Upper lobe of right lung (tissue), 1 donor: ENCODE data around the gene SULT1A1. TPM values are rescaled to one million over a fixed set of nuclear protein-coding genes. Genes with fewer than 3 reads are reported as not detected.
"Not testable (repeated sequence)": the region's sequence is repeated elsewhere in the genome, so short reads cannot be mapped to it uniquely, and the experiment has no call there.

Source experiments
- ATAC-seq: fragments of 200-7000 bp; cut with Tn5 transposase; one replicate; pipeline ENCODE4 v1.9.1; 2020; ENCODE audit warnings: mild to moderate bottlenecking, moderate library complexity
- DNase-seq: peaks from one replicate; pipeline ENCODE4 v3.0.0-alpha.2; 2020
- H3K27ac ChIP-seq: fragments of 200-600 bp; one replicate; pipeline ENCODE4 v1.8.0; 2022
- H3K27me3 ChIP-seq: fragments of 200-600 bp; one replicate; pipeline ENCODE4 v1.8.0; 2022; ENCODE audit warnings: mild to moderate bottlenecking
- H3K36me3 ChIP-seq: fragments of 200-600 bp; one replicate; pipeline ENCODE4 v1.8.0; 2022
- H3K4me1 ChIP-seq: fragments of 200-600 bp; one replicate; pipeline ENCODE4 v1.8.0; 2022
- H3K4me3 ChIP-seq: fragments of 200-600 bp; one replicate; pipeline ENCODE4 v1.8.0; 2022; ENCODE audit warnings: mild to moderate bottlenecking
- H3K9me3 ChIP-seq: fragments of 200-600 bp; one replicate; pipeline ENCODE4 v1.8.0; 2022
- intact Hi-C: fragments of 100-400 bp; cut with DNase I; formaldehyde crosslinking; loops from one replicate; pipeline ENCODE4 v1.11.0; 2022
- total RNA-seq: library from RNA; stranded (reverse); fragmentation: NEBNext Ultra II Directional; extraction: Animal tissue kit (Norgen Biotek cat#: 25700); gene quantifications from one replicate; pipeline ENCODE4 v1.2.1, GENCODE V29; 2021
- TF ChIP-seq, protein P1 (sequence below): fragments of 200-600 bp; IDR thresholded peaks from one replicate; pipeline ENCODE4 v1.8.0; 2022; ENCODE audit warnings: antibody characterized with exemption
- donor health status: DM: no; HTN: yes; CAD: no; lungs with severe emphysema.

Gene SULT1A1
- total RNA-seq, 1 donor from 2014 or later: 55.4 TPM

DNA sequence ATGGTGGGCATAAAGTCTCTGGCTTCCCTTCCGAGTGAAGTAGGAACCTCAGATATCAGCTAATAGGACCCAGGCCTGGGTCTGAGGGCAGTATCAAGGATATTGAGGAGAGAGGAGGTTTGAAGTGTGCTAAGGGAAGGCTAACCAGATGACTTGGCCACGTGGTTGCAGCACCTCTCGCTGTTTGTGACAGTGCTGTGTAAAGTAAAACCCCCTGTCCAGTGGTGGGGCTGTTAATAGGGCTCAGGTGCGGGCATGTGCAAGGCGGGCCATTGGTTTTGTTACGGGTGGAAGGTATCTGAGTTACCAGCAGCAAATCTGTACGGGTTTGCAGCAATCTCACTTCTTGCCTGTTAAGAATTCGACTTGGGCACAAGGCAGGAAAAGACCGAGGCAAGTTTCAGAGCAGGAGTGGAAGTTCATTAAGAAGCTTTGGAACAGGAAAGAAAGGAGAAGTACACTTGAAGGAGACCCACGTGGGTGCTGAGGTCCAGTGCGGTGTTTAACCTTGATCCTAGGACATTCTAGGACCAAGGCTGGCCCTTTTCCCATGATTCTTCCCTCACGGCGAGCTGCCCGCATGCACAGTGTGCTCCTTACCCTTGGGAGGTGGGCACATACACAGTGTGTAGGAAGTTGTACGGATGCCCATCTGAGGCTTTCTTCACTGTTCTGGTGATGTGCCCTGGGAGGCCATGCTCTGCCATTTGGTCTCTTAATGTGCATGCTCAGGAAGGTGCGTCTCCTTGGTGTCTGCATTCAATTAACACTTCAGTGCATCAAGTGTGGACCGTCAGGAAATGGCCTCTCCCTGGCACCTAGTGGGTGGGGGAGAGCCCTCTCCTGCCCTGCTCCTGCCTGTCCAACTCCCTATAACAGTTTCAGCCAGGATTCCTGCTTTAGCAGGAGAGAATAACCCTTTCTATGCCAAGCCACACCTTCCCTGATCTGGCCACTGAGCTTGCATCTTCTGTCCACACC lies 35.8 kb downstream of the SULT1A1 start:
- DNase-seq (no peak), ATAC-seq (peak; percentile 77)
- Histone ChIP-seq H3K27me3 (no peaks in the 10 kb centered on the region), H3K9me3 (no peaks in the 10 kb centered on the region), H3K36me3 (no peaks in the 10 kb centered on the region), H3K4me1 (peaks cover 27% of the 10 kb centered on the region), H3K27ac (no peak overlapping the region), H3K4me3 (no peak overlapping the region)
- TF ChIP-seq, protein P1, sequence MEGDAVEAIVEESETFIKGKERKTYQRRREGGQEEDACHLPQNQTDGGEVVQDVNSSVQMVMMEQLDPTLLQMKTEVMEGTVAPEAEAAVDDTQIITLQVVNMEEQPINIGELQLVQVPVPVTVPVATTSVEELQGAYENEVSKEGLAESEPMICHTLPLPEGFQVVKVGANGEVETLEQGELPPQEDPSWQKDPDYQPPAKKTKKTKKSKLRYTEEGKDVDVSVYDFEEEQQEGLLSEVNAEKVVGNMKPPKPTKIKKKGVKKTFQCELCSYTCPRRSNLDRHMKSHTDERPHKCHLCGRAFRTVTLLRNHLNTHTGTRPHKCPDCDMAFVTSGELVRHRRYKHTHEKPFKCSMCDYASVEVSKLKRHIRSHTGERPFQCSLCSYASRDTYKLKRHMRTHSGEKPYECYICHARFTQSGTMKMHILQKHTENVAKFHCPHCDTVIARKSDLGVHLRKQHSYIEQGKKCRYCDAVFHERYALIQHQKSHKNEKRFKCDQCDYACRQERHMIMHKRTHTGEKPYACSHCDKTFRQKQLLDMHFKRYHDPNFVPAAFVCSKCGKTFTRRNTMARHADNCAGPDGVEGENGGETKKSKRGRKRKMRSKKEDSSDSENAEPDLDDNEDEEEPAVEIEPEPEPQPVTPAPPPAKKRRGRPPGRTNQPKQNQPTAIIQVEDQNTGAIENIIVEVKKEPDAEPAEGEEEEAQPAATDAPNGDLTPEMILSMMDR: no peak
- intact Hi-C loops: no loop called here

DNA sequence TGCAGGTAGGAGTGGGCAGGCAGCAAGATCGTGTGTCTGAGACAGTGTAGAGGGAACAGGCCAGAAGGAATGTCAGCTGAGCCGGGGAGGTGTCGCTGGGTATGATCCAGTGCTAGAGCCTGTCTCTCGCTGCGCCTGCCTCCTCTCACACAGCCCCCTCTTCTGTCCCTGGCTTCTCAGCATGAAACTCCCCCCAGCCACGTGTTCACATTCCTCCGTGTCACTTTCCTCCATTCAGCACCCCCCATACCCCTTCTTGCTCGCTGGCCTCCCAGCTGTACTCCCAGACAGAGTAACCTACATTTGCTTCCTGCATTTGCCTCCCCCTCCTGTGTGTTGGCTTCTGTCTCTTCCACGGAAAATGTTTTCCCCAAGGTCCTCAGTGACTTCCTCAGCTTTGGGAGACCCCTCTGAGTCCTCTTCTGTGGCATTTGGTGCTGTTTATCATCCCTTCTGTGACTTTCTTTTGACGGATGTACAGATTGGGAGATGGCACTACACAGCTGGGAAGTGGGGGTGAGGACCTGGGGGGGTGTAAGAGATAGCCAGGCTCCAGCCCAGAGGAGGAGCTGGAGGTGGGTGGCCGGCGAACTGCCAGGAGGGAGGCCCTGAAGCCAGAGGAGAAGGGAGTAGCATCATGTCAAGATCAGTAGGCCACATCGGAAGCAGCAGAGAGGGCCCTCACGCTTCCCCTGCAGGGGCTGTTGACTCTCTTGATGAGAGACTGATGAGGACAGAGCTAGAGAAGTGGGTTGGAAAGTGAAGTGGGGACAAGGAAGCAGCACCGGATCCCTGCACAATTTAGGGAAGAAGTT lies 36.9 kb downstream of the SULT1A1 start:
- TF ChIP-seq, protein P1: no peak
- intact Hi-C loops: no loop called here
- no peaks in the 10 kb centered on the region for H3K36me3 ChIP-seq
- no peak overlapping the region for H3K4me3 ChIP-seq
- no peaks in the 10 kb centered on the region for H3K9me3 ChIP-seq
- DNase-seq (no peak), ATAC-seq (peak; percentile 60)
- peak overlapping the region; percentile 8 for H3K27ac ChIP-seq
- peaks cover 27% of the 10 kb centered on the region for H3K4me1 ChIP-seq
- H3K27me3 ChIP-seq: no peaks in the 10 kb centered on the region

DNA sequence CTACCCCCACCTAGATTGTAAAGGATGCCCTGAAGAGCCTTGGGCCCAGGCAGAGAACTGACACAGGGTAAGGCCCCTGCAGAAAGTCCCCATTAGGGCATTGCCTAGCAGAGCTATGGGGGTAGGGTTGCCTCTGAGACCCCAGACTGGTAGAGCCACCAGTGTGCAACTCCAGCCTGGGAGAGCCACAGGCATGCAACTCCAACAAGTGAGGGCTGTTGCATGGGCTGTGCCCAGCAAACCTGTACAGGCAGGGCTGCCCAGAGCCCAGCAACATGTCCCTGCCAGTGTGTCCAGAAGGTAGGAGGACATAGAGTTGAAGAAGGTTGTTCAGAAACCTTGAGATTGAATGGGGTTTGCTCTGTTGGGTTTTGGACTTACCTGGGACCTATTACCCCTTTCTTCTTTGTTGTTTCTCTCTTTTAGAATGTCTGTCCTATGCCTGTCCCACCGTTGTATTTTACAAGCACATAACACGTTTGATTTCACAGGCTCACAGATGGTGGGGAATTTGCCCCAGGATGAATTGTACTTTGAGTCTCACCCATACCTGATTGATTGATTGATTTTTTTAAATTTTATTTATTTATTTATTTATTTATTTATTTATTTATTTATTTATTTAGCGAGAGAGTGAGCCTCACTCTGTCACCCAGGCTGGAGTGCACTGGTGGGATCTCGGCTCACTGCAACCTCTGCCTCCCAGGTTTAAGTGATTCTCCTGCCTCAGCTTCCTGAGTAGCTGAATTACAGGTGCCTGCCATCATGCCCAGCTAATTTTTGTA lies 39.7 kb downstream of the SULT1A1 start:
- Histone ChIP-seq H3K9me3 (no peaks in the 10 kb centered on the region), H3K4me3 (no peak overlapping the region), H3K36me3 (no peaks in the 10 kb centered on the region), H3K27ac (no peak overlapping the region), H3K4me1 (peaks cover 27% of the 10 kb centered on the region), H3K27me3 (no peaks in the 10 kb centered on the region)
- TF ChIP-seq, protein P1: no peak
- intact Hi-C loops: no loop called here
- no peak for DNase-seq
- no peak for ATAC-seq

DNA sequence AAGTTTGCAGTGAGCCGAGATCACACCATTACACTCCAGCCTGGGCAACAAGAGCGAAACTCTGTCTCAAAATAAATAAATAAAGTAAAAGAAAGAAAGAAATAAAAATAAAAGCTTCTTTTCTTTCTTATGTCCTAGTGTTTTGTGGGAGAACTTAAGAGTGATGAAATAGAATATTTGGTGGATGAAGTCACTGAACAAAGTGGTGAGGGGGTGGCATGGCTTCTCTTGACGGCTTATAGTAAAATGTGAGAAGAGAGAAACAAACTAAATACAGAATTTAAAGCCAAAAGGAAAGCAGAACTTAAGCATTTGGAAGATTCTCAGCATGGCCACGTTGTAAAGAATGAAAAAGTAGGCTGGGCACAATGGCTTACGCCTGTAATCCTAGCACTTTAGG lies 40.8 kb downstream of the SULT1A1 start:
- H3K27me3 ChIP-seq: no peaks in the 10 kb centered on the region
- H3K36me3 ChIP-seq: no peaks in the 10 kb centered on the region
- H3K27ac ChIP-seq: no peak overlapping the region
- no peaks in the 10 kb centered on the region for H3K9me3 ChIP-seq
- ATAC-seq (no peak), DNase-seq (no peak)
- peaks cover 20% of the 10 kb centered on the region for H3K4me1 ChIP-seq
- intact Hi-C loops: no loop called here
- TF ChIP-seq, protein P1: no peak
- no peak overlapping the region for H3K4me3 ChIP-seq

DNA sequence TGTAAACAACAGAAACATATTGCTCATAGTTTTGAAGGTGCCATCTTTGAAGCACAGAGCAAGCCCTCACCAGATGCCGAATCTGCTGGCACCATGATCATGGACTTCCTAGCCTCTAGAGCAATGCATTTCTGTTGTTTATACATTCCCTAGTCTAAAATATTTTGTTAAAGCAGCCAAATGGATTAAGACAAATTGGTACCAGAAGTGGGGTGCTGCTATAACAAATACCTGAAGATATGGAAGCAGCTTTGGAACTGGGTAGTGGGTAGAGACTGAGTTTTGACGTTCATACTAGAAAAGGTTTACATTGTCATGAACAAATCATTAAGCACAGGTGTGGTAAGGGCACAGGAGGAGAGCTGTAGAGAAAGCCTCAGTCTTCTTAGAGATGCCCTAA lies 42.6 kb downstream of the SULT1A1 start:
- H3K4me1 ChIP-seq: peaks cover 10% of the 10 kb centered on the region
- no peak for ATAC-seq
- no peak for DNase-seq
- H3K9me3 ChIP-seq: no peaks in the 10 kb centered on the region
- H3K27ac ChIP-seq: no peak overlapping the region
- no peak overlapping the region for H3K4me3 ChIP-seq
- intact Hi-C loops: no loop called here
- H3K36me3 ChIP-seq: no peaks in the 10 kb centered on the region
- TF ChIP-seq, protein P1: no peak
- no peaks in the 10 kb centered on the region for H3K27me3 ChIP-seq

DNA sequence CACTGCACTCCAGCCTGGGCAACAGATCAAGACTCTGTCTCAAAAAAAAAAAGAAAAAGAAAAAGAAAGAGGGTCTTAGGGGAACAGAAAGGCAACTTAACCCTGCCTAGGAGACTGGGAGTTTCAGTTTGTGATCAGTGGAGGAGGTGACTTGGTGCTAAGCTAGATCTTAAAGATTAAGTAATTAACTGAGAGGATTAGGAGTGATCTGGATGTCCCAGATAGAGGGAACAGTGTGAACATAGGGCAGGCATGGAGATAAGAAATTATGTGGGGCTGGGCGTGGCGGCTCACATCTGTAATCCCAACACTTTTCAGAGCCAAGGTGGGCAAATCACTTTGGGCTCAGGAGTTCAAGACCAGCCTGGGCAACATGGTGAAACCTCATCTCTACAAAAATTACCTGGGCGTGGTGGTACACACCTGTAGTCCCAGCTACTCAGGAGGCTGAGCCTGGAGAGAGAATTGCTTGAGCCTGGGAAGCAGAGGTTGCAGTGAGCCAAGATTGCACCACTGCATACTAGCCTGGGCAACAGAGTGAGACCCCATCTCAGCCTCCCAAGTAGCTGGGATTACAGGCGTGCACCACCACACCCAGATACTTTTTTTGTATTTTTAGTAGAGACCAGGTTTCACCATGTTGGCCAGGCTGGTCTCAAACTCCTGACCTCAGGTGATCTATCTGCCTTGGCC lies 43.5 kb downstream of the SULT1A1 start:
- H3K4me1 ChIP-seq: peaks cover 16% of the 10 kb centered on the region
- H3K27me3 ChIP-seq, H3K4me3 ChIP-seq, intact Hi-C loops, H3K27ac ChIP-seq, ATAC-seq, H3K9me3 ChIP-seq, H3K36me3 ChIP-seq, DNase-seq: not testable (repeated sequence)
